Mucosa of stomach (tissue), 1 donor: ENCODE data around the gene HLA-F.

Source experiments
- H3K27me3 ChIP-seq: one replicate; pipeline ENCODE4 v1.7.0; 2013; ENCODE audit warnings: mild to moderate bottlenecking, low read length; ENCODE audit not compliant: control insufficient read depth, insufficient read depth
- H3K36me3 ChIP-seq: one replicate; pipeline ENCODE4 v1.7.0; 2013; ENCODE audit warnings: low read length; ENCODE audit not compliant: control insufficient read depth, insufficient read depth
- H3K4me1 ChIP-seq: one replicate; pipeline ENCODE4 v1.7.0; 2013; ENCODE audit warnings: mild to moderate bottlenecking, low read length; ENCODE audit not compliant: control insufficient read depth, insufficient read depth
- H3K4me3 ChIP-seq: one replicate; pipeline ENCODE4 v1.7.0; 2013; ENCODE audit warnings: low read length
- H3K9ac ChIP-seq: one replicate; pipeline ENCODE4 v1.7.0; 2013; ENCODE audit warnings: mild to moderate bottlenecking, low read length, moderate library complexity
- H3K9me3 ChIP-seq: one replicate; pipeline ENCODE4 v1.7.0; 2013; ENCODE audit warnings: mild to moderate bottlenecking, low read length, moderate library complexity; ENCODE audit not compliant: control insufficient read depth
- donor health status: Pancreatic carcinoma.

Gene HLA-F

GRCh38 chr6:29759457-29759856 is 36.2 kb downstream of the HLA-F start:
- H3K9me3 ChIP-seq: no peaks in the 10 kb centered on the region
- H3K9ac ChIP-seq: no peak overlapping the region
- no peaks in the 10 kb centered on the region for H3K36me3 ChIP-seq
- H3K4me1 ChIP-seq: no peaks in the 10 kb centered on the region
- H3K27me3 ChIP-seq: peaks cover 8% of the 10 kb centered on the region
- no peak overlapping the region for H3K4me3 ChIP-seq

- H3K9ac ChIP-seq: no peak overlapping the region
- peaks cover 8% of the 10 kb centered on the region for H3K27me3 ChIP-seq
- H3K4me3 ChIP-seq: no peak overlapping the region
- H3K9me3 ChIP-seq: no peaks in the 10 kb centered on the region
- H3K36me3 ChIP-seq: no peaks in the 10 kb centered on the region
- no peaks in the 10 kb centered on the region for H3K4me1 ChIP-seq
Observed at GRCh38 chr6:29760328-29760727, 37.1 kb downstream of the HLA-F start.

GRCh38 chr6:29762051-29762450 is 38.8 kb downstream of the HLA-F start:
- no peaks in the 10 kb centered on the region for H3K9me3 ChIP-seq
- no peak overlapping the region for H3K4me3 ChIP-seq
- no peaks in the 10 kb centered on the region for H3K27me3 ChIP-seq
- H3K36me3 ChIP-seq: no peaks in the 10 kb centered on the region
- H3K4me1 ChIP-seq: no peaks in the 10 kb centered on the region
- no peak overlapping the region for H3K9ac ChIP-seq

GRCh38 chr6:29762781-29763214 is 39.6 kb downstream of the HLA-F start:
- no peak overlapping the region for H3K4me3 ChIP-seq
- no peaks in the 10 kb centered on the region for H3K36me3 ChIP-seq
- no peaks in the 10 kb centered on the region for H3K9me3 ChIP-seq
- H3K4me1 ChIP-seq: no peaks in the 10 kb centered on the region
- H3K9ac ChIP-seq: no peak overlapping the region
- H3K27me3 ChIP-seq: peaks cover 5% of the 10 kb centered on the region

- H3K9ac ChIP-seq: no peak overlapping the region
- no peak overlapping the region for H3K4me3 ChIP-seq
- H3K27me3 ChIP-seq: peaks cover 5% of the 10 kb centered on the region
- H3K4me1 ChIP-seq: no peaks in the 10 kb centered on the region
- no peaks in the 10 kb centered on the region for H3K9me3 ChIP-seq
- H3K36me3 ChIP-seq: no peaks in the 10 kb centered on the region
Observed at GRCh38 chr6:29763491-29764289, 40.5 kb downstream of the HLA-F start.

GRCh38 chr6:29764422-29765196 is 41.4 kb downstream of the HLA-F start:
- Histone ChIP-seq H3K9me3 (no peaks in the 10 kb centered on the region), H3K36me3 (no peaks in the 10 kb centered on the region), H3K4me1 (no peaks in the 10 kb centered on the region), H3K4me3 (no peak overlapping the region), H3K9ac (no peak overlapping the region), H3K27me3 (peaks cover 5% of the 10 kb centered on the region)

- no peaks in the 10 kb centered on the region for H3K36me3 ChIP-seq
- H3K4me1 ChIP-seq: no peaks in the 10 kb centered on the region
- H3K27me3 ChIP-seq: peaks cover 5% of the 10 kb centered on the region
- no peak overlapping the region for H3K4me3 ChIP-seq
- H3K9me3 ChIP-seq: no peaks in the 10 kb centered on the region
- H3K9ac ChIP-seq: no peak overlapping the region
Observed at GRCh38 chr6:29769336-29769735, 46.1 kb downstream of the HLA-F start.

- no peaks in the 10 kb centered on the region for H3K9me3 ChIP-seq
- no peak overlapping the region for H3K9ac ChIP-seq
- no peaks in the 10 kb centered on the region for H3K36me3 ChIP-seq
- H3K4me3 ChIP-seq: no peak overlapping the region
- H3K4me1 ChIP-seq: no peaks in the 10 kb centered on the region
- peaks cover 5% of the 10 kb centered on the region for H3K27me3 ChIP-seq
Observed at GRCh38 chr6:29770306-29770705, 47.1 kb downstream of the HLA-F start.

GRCh38 chr6:29776684-29777083 is 53.5 kb downstream of the HLA-F start:
- Histone ChIP-seq H3K4me1 (no peaks in the 10 kb centered on the region), H3K36me3 (no peaks in the 10 kb centered on the region), H3K9ac (no peak overlapping the region)

More at GRCh38 chr6:29776684-29777083, 53.5 kb downstream of the HLA-F start:
- Histone ChIP-seq H3K9me3 (no peaks in the 10 kb centered on the region), H3K27me3 (no peaks in the 10 kb centered on the region), H3K4me3 (no peak overlapping the region)
